GM19324 (cell line): ENCODE results near the gene PDE2A.
"Not testable (repeated sequence)": the region's sequence is repeated elsewhere in the genome, so short reads cannot be mapped to it uniquely, and the experiment has no call there.

Experiments used
- ATAC-seq: cut with Tn5 transposase; IDR thresholded peaks from one replicate; pipeline ENCODE4 v1.9.1; 2021; ENCODE audit warnings: mild to moderate bottlenecking, moderate library complexity; ENCODE audit not compliant: unreplicated experiment, low FRiP score

PDE2A gene

DNA sequence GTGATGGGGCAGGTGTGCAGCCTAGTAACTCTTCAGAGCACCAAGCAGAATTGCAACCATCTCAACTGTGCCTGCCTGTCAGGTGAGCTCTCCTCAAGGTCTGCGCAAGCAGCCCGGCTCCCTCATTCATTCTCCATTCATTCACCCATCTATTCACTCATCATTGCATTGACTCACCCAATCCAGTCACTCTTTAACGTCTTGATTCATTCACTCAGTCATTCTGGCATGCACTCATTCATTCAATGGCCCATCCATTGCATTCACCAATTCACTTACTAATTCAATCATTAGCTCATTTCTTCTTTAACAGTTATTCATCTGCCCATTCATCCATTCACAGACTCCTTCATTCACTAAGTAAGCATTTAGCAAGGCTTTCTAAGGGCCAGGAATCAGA lies 111.8 kb downstream of the PDE2A start:
- no peak for ATAC-seq

- no peak for ATAC-seq
Observed at GRCh38 chr11:72561856-72562255, 112.4 kb downstream of the PDE2A start.

DNA sequence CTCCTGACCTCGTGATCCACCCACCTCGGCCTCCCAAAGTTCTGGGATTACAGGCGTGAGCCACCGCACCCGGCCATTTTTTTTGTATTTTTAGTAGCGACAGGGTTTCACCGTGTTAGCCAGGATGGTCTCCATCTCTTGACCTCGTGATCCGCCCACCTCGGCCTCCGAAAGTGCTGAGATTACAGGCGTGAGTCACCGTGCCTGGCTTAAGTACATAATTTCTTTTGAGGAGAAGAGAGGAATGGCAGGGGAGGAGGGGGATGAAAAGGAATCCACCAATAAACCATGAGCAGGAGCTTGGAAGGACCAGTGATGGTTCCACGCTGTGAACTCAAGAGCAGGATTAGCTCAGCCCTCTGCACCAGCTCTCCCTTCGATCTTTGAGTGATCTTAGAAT lies 113.4 kb downstream of the PDE2A start:
- not testable (repeated sequence) for ATAC-seq

DNA sequence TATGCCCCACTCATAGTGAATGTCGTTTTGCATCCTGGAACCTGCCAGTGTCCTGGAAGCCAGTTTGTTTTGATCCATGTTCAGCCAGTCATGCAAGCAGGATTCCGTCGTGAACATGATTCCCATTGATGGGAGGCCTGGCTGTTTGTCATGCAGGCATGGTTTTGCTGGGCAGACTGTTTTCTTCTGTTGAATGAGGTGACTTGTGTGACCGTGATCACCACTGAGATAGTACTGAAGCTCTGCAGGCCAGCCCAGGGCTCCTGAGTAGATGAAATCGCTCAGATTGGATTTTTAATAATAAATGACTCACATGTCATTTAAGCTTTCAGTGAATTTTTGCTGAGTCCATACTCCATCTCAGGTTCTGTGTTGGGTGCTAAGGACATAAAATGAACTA lies 117.8 kb downstream of the PDE2A start:
- no peak for ATAC-seq

DNA sequence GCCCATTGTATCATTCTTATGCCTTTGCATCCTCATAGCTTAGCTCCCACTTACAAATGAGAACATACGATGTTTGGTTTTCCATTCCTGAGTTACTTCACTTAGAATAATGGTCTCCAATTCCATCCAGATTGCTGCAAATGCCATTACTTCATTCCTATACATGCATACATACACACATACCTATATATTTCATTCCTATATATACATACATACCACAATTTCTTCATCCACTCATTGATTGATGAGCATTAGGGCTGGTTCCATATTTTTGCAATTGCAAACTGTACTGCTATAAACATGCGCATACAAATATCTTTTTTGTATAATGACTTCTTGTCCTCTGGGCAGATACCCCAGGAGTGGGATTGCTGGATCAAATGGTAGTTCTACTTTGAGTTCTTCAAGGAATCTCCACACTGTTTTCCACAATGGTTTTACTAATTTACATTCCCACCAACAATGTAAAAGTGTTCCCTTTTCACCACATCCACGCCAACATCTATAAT lies 119.2 kb downstream of the PDE2A start:
- ATAC-seq, result not testable (repeated sequence)

- no peak for ATAC-seq
Observed at GRCh38 chr11:72553706-72554105, 120.5 kb downstream of the PDE2A start.

GRCh38 chr11:72552399-72552910 lies 121.8 kb downstream of the PDE2A start:
- no peak for ATAC-seq

DNA sequence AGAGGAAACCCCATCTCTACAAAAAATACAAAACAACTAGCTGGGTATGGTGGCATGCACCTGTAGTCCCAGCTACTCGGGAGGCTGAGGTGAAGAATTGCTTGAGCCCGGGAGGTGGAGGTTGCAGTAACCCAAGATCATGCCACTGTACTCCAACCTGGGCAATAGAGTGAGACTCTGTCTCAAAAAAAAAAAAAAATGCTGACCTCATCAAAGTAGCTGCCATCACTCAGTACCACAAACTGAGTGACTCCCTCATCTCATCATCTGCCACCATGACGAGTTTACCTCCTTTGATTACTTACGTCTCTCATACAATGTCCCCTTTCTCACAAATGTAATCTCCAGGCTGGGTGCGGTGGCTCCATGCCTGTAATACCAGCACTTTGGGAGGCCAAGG lies 122.7 kb downstream of the PDE2A start:
- ATAC-seq, result no peak

DNA sequence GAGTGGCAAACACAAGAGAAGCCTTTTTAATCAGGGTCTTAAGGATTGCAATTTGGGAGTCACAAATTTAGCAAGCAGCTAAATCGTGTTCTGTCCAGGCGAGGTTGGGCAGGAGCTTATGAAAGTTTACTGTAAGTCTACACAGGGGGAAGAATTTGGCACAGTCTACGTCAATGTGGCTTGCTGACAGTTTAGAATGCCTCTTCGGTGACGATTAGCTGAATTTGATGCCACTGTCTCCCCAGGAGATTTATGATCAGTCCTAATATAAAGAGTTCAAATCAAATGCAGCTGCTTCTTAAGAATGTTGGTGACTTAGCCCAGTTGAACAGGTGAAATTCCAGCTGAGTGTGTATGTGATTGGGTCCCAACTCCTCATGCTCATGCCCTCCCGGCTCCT lies 125.8 kb downstream of the PDE2A start:
- no peak for ATAC-seq

- ATAC-seq, result no peak
Observed at GRCh38 chr11:72546866-72547265, 127.4 kb downstream of the PDE2A start.

DNA sequence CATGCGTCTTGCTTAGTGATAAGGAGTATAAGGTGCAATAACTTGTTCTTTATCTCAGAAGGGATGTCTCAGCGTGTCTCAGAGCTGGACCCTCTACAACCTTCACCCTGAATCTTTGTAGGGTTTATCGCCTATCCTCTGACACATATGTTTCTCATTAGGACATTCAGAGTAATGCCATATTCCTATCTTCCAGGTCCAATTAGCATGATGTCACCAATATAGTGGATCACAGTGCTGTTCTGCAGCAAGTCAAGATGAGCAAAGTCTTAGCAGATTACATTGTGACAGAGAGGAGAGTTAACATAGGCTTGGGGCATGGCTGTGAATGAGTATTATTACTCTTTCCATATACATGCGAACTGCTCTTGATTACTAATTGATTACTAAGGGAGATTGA lies 129.6 kb downstream of the PDE2A start:
- ATAC-seq, result no peak

DNA sequence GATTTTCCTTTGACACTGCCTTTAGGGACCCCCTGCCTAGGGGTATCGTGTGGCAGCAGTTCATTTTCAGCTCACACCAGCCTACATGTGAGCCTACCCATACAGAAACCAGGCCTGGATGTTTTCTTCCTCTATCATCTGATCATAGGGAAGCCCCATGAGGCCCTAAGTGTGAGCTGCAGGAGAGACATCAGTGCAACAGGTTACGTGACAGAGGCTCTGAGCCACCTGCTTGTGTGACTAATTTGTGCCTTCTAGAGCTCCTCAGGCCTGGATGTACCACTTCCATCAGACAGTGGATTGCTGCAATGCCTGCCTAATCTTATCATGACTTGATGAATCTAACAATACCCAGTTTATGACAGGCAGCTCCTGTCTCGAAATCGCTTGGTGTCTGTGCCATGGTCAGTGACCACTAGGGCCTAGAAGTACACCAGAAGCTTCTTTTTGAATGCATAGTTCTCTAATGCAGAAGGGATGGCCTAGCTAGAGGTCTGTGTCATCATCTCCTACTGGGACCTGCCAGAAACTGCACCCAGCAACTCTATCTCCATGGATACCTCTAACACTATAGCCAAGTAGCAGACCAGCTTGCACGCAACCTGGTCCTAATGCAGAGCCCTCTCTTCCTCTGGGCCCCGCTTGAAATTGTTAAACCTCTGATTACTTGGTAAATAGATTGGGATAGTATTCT lies 130.2 kb downstream of the PDE2A start:
- no peak for ATAC-seq

- ATAC-seq, result no peak
Observed at GRCh38 chr11:72541257-72541974, 132.8 kb downstream of the PDE2A start.

DNA sequence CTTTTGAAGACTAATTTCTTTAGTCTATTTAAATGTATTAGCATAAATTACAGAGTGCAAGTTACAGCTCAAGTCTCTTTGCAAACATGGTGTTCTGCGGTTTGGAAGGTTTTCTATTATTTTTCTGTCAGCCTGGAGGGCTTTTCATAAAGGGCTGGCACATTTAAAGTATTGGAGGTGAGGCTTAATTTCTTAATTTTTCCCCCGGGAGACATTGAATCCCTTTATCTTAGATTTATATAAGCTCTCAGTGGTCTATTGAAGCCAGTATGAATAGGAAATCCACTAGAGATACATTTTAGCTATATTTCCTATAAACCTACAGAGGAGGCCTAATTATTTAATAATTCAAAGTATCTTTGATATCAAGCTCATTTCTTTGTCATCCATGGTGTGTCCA lies 137.2 kb downstream of the PDE2A start:
- no peak for ATAC-seq

- no peak for ATAC-seq
Observed at GRCh38 chr11:72535194-72535547, 139.1 kb downstream of the PDE2A start.

GRCh38 chr11:72534371-72535193 lies 139.6 kb downstream of the PDE2A start:
- no peak for ATAC-seq

- no peak for ATAC-seq
Observed at GRCh38 chr11:72529068-72529467, 145.2 kb downstream of the PDE2A start.

GRCh38 chr11:72528121-72528520 lies 146.1 kb downstream of the PDE2A start:
- no peak for ATAC-seq
